Epithelial cell of proximal tubule (primary cell): ENCODE data around the gene SLC12A8. TPM values are rescaled to one million over a fixed set of nuclear protein-coding genes. Genes with fewer than 3 reads are reported as not detected.

Experiments
- DNase-seq: peaks from one replicate; pipeline ENCODE4 v3.0.0-alpha.2; 2011; ENCODE audit warnings: low read depth
- H3K4me3 ChIP-seq: 2 replicates; pipeline ENCODE4 v1.5.1; 2011; ENCODE audit warnings: low read depth, mild to moderate bottlenecking, low read length
- CTCF ChIP-seq: conservative IDR thresholded peaks from 2 replicates; pipeline ENCODE4 v1.5.1; 2012; ENCODE audit warnings: low read depth, mild to moderate bottlenecking, low read length
- total RNA-seq: library from RNA; depleted of rRNA; stranded (reverse); fragments of >200 nt; gene quantifications from 2 replicates; pipeline ENCODE4 v1.2.3, GENCODE V29; 2015

The SLC12A8 gene
- total RNA-seq, 1 donor from 2014 or later, result 17.9 TPM

GRCh38 chr3:125072749-125073389 is 139.7 kb downstream of the SLC12A8 start:
- no peak for DNase-seq
- H3K4me3 ChIP-seq, result no peak overlapping the region
- TF ChIP-seq CTCF, result no peak

- H3K4me3 ChIP-seq, result no peak overlapping the region
- DNase-seq, result no peak
- TF ChIP-seq CTCF, result no peak
These were observed 140.2 kb downstream of the SLC12A8 start for GRCh38 chr3:125072301-125072700.

- TF ChIP-seq CTCF, result no peak
- no peak for DNase-seq
- H3K4me3 ChIP-seq, result no peak overlapping the region
These were observed 142.4 kb downstream of the SLC12A8 start for GRCh38 chr3:125069968-125070745.

- no peak for TF ChIP-seq CTCF
- no peak for DNase-seq
- H3K4me3 ChIP-seq, result no peak overlapping the region
These were observed 143.1 kb downstream of the SLC12A8 start for GRCh38 chr3:125069452-125069851.

- TF ChIP-seq CTCF, result no peak
- no peak overlapping the region for H3K4me3 ChIP-seq
- no peak for DNase-seq
These were observed 144.3 kb downstream of the SLC12A8 start for GRCh38 chr3:125068265-125068664.

- no peak for DNase-seq
- no peak overlapping the region for H3K4me3 ChIP-seq
- TF ChIP-seq CTCF, result no peak
These were observed 145.3 kb downstream of the SLC12A8 start for GRCh38 chr3:125067225-125067624.
